Measurements from ENCODE around the gene SHROOM2.
"Not testable (repeated sequence)": the region's sequence is repeated elsewhere in the genome, so short reads cannot be mapped to it uniquely, and the experiment has no call there.

The SHROOM2 gene

GRCh38 chrX:9832811-9833210 lies 46.6 kb downstream of the SHROOM2 start:
- DNase-seq (ENCODE audit: low read depth), result no peak

GRCh38 chrX:9835585-9836210 lies 49.5 kb downstream of the SHROOM2 start:
- no peak for DNase-seq (ENCODE audit: low read depth)

- no peak for DNase-seq (ENCODE audit: low read depth)
Observed at GRCh38 chrX:9842541-9842940, 56.3 kb downstream of the SHROOM2 start.

- no peak for DNase-seq (ENCODE audit: low read depth)
Observed at GRCh38 chrX:9844936-9845577, 58.8 kb downstream of the SHROOM2 start.

- DNase-seq (ENCODE audit: low read depth), result no peak
Observed at GRCh38 chrX:9845578-9845952, 59.3 kb downstream of the SHROOM2 start.

GRCh38 chrX:9846631-9847030 lies 60.4 kb downstream of the SHROOM2 start:
- no peak for DNase-seq (ENCODE audit: low read depth)

GRCh38 chrX:9847071-9847470 lies 60.8 kb downstream of the SHROOM2 start:
- DNase-seq (ENCODE audit: low read depth), result no peak

GRCh38 chrX:9848718-9849479 lies 62.7 kb downstream of the SHROOM2 start:
- DNase-seq (ENCODE audit: low read depth), result no peak

GRCh38 chrX:9851890-9852289 lies 65.7 kb downstream of the SHROOM2 start:
- no peak for DNase-seq (ENCODE audit: low read depth)

GRCh38 chrX:9853307-9853706 lies 67.1 kb downstream of the SHROOM2 start:
- DNase-seq (ENCODE audit: low read depth), result no peak

GRCh38 chrX:9855561-9856283 lies 69.5 kb downstream of the SHROOM2 start:
- no peak for DNase-seq (ENCODE audit: low read depth)

GRCh38 chrX:9856588-9856987 lies 70.4 kb downstream of the SHROOM2 start:
- no peak for DNase-seq (ENCODE audit: low read depth)

GRCh38 chrX:9857575-9858474 lies 71.6 kb downstream of the SHROOM2 start:
- no peak for DNase-seq (ENCODE audit: low read depth)

- DNase-seq (ENCODE audit: low read depth), result not testable (repeated sequence)
Observed at GRCh38 chrX:9858684-9859083, 72.5 kb downstream of the SHROOM2 start.

- no peak for DNase-seq (ENCODE audit: low read depth)
Observed at GRCh38 chrX:9859711-9860555, 73.7 kb downstream of the SHROOM2 start.

- DNase-seq (ENCODE audit: low read depth), result no peak
Observed at GRCh38 chrX:9860826-9861225, 74.6 kb downstream of the SHROOM2 start.

GRCh38 chrX:9861711-9862110 lies 75.5 kb downstream of the SHROOM2 start:
- DNase-seq (ENCODE audit: low read depth), result no peak

GRCh38 chrX:9862525-9862924 lies 76.3 kb downstream of the SHROOM2 start:
- no peak for DNase-seq (ENCODE audit: low read depth)

GRCh38 chrX:9862953-9863352 lies 76.7 kb downstream of the SHROOM2 start:
- no peak for DNase-seq (ENCODE audit: low read depth)

GRCh38 chrX:9864011-9864410 lies 77.8 kb downstream of the SHROOM2 start:
- DNase-seq (ENCODE audit: low read depth), result no peak

All from stimulated activated CD8-positive, alpha-beta memory T cell treated with anti-CD3 and anti-CD28 coated beads, Interleukin-4, amount 100 ng/mL, for 24 hours (primary cell).